ENCODE data around the gene C1orf35. TPM values are rescaled to one million over a fixed set of nuclear protein-coding genes. Genes with fewer than 3 reads are reported as not detected.

C1orf35 gene
- total and polyA plus RNA-seq, 4 donors: 4.0 to 7.5 (median 6.4) TPM

DNA sequence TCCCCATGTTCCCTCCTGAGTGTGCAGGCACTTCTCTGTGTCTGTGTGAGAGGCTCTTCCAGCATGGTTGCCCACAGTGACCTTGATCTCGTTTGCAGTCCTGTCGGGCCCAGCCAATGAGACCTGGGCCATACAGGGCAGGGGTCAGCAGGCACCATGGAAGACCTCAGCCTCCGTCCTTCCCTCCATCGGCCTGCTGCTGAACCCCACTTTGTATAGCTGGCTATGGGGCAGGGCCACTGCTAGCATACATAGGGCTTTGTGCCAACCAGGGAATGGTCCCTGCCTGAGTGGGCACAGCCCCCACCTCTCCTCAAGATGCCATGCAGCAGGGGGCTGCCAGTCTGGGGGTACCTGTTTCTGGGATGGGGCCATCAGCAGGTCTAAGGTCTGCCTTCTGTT is 3.8 kb downstream of the C1orf35 start:
- no peak overlapping the region for H3K4me3 ChIP-seq (ENCODE audit: low read depth in 1 of 3, low read length in 3 of 3)
- no peak overlapping the region for H3K27ac ChIP-seq (ENCODE audit: low read depth in 1 of 2, low read length in 2 of 2)
- H3K4me1 ChIP-seq (ENCODE audit: control insufficient read depth in 4 of 4, insufficient read depth in 4 of 4, low read length in 3 of 4): peaks cover 8 to 35% (median 20%) of the 10 kb centered on the region in 4 donors
- no peak overlapping the region for H3K9ac ChIP-seq (ENCODE audit: low read depth in 1 of 2, low read length in 2 of 2)
- 64% methylated on average over 4 of the region's 4 CpGs for WGBS
- H3K36me3 ChIP-seq (ENCODE audit: control insufficient read depth in 4 of 4, insufficient read depth in 3 of 4, low read depth in 1 of 4, low read length in 3 of 4): peaks cover 9 to 31% (median 23%) of the 10 kb centered on the region in 4 donors
- DNase-seq (ENCODE audit: low spot score): no peak
- H3K27me3 ChIP-seq (ENCODE audit: control insufficient read depth in 4 of 4, insufficient read depth in 4 of 4, low read length in 3 of 4): no peaks in the 10 kb centered on the region
- no peak for TF ChIP-seq CTCF (IDR thresholded peaks at IDR 0.05; ENCODE audit: low read depth, low read length, missing input control)
- TF ChIP-seq, protein P1, sequence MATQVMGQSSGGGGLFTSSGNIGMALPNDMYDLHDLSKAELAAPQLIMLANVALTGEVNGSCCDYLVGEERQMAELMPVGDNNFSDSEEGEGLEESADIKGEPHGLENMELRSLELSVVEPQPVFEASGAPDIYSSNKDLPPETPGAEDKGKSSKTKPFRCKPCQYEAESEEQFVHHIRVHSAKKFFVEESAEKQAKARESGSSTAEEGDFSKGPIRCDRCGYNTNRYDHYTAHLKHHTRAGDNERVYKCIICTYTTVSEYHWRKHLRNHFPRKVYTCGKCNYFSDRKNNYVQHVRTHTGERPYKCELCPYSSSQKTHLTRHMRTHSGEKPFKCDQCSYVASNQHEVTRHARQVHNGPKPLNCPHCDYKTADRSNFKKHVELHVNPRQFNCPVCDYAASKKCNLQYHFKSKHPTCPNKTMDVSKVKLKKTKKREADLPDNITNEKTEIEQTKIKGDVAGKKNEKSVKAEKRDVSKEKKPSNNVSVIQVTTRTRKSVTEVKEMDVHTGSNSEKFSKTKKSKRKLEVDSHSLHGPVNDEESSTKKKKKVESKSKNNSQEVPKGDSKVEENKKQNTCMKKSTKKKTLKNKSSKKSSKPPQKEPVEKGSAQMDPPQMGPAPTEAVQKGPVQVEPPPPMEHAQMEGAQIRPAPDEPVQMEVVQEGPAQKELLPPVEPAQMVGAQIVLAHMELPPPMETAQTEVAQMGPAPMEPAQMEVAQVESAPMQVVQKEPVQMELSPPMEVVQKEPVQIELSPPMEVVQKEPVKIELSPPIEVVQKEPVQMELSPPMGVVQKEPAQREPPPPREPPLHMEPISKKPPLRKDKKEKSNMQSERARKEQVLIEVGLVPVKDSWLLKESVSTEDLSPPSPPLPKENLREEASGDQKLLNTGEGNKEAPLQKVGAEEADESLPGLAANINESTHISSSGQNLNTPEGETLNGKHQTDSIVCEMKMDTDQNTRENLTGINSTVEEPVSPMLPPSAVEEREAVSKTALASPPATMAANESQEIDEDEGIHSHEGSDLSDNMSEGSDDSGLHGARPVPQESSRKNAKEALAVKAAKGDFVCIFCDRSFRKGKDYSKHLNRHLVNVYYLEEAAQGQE (IDR thresholded peaks at IDR 0.05): no peak
- no peak for TF ChIP-seq FOXA2 (IDR thresholded peaks at IDR 0.05)
- TF ChIP-seq FOXA1 (IDR thresholded peaks at IDR 0.05): no peak
- no peak for TF ChIP-seq SP1 (IDR thresholded peaks at IDR 0.05)
- TF ChIP-seq, protein P2, sequence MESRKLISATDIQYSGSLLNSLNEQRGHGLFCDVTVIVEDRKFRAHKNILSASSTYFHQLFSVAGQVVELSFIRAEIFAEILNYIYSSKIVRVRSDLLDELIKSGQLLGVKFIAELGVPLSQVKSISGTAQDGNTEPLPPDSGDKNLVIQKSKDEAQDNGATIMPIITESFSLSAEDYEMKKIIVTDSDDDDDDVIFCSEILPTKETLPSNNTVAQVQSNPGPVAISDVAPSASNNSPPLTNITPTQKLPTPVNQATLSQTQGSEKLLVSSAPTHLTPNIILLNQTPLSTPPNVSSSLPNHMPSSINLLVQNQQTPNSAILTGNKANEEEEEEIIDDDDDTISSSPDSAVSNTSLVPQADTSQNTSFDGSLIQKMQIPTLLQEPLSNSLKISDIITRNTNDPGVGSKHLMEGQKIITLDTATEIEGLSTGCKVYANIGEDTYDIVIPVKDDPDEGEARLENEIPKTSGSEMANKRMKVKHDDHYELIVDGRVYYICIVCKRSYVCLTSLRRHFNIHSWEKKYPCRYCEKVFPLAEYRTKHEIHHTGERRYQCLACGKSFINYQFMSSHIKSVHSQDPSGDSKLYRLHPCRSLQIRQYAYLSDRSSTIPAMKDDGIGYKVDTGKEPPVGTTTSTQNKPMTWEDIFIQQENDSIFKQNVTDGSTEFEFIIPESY (IDR thresholded peaks at IDR 0.05): no peak
- no peak for TF ChIP-seq RAD21 (IDR thresholded peaks at IDR 0.05)
- no peak for TF ChIP-seq RXRA (IDR thresholded peaks at IDR 0.05)
- TF ChIP-seq JUND (IDR thresholded peaks at IDR 0.05): no peak
- no peak for TF ChIP-seq YY1 (IDR thresholded peaks at IDR 0.05)
- TF ChIP-seq HNF4G (IDR thresholded peaks at IDR 0.05): no peak
- TF ChIP-seq MAX (IDR thresholded peaks at IDR 0.05): no peak
- H3K9me3 ChIP-seq (ENCODE audit: control insufficient read depth in 4 of 4, low read length in 3 of 4): peaks cover 0 to 7% (median 3%) of the 10 kb centered on the region in 4 donors

DNA sequence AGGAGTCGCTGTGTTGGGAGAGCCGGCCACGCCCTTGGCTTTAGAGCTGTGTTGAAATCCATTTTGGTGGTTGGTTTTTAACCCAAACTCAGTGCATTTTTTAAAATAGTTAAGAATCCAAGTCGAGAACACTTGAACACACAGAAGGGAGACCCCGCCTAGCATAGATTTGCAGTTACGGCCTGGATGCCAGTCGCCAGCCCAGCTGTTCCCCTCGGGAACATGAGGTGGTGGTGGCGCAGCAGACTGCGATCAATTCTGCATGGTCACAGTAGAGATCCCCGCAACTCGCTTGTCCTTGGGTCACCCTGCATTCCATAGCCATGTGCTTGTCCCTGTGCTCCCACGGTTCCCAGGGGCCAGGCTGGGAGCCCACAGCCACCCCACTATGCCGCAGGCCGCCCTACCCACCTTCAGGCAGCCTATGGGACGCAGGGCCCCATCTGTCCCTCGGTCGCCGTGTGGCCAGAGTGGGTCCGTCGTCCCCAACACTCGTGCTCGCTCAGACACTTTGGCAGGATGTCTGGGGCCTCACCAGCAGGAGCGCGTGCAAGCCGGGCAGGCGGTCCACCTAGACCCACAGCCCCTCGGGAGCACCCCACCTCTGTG is 4.7 kb downstream of the C1orf35 start:
- Histone ChIP-seq H3K4me1 (ENCODE audit: control insufficient read depth in 4 of 4, insufficient read depth in 4 of 4, low read length in 3 of 4) (peaks cover 8 to 26% (median 12%) of the 10 kb centered on the region in 4 donors), H3K36me3 (ENCODE audit: control insufficient read depth in 4 of 4, insufficient read depth in 3 of 4, low read depth in 1 of 4, low read length in 3 of 4) (peaks cover 9 to 31% (median 23%) of the 10 kb centered on the region in 4 donors), H3K9me3 (ENCODE audit: control insufficient read depth in 4 of 4, low read length in 3 of 4) (peaks cover 0 to 12% (median 7%) of the 10 kb centered on the region in 4 donors), H3K9ac (ENCODE audit: low read depth in 1 of 2, low read length in 2 of 2) (no peak overlapping the region), H3K27ac (ENCODE audit: low read depth in 1 of 2, low read length in 2 of 2) (no peak overlapping the region), H3K27me3 (ENCODE audit: control insufficient read depth in 4 of 4, insufficient read depth in 4 of 4, low read length in 3 of 4) (no peaks in the 10 kb centered on the region), H3K4me3 (ENCODE audit: low read depth in 1 of 3, low read length in 3 of 3) (no peak overlapping the region)
- WGBS: 96% methylated on average over 28 of the region's 28 CpGs
- DNase-seq (ENCODE audit: low spot score): no peak
- TF ChIP-seq, protein P2 (IDR thresholded peaks at IDR 0.05): no peak
- TF ChIP-seq FOXA2 (IDR thresholded peaks at IDR 0.05) (no peak), NR2F2 (IDR thresholded peaks at IDR 0.05) (no peak), GABPA (IDR thresholded peaks at IDR 0.05 in 1 of 2, conservative IDR thresholded peaks at IDR 0.05 in 1 of 2) (no peak), FOXA1 (IDR thresholded peaks at IDR 0.05) (no peak), TAF1 (conservative IDR thresholded peaks at IDR 0.05) (no peak), MAX (IDR thresholded peaks at IDR 0.05) (no peak), RXRA (IDR thresholded peaks at IDR 0.05) (no peak), SP1 (IDR thresholded peaks at IDR 0.05) (no peak), YY1 (IDR thresholded peaks at IDR 0.05) (no peak), EGR1 (IDR thresholded peaks at IDR 0.05; ENCODE audit: low read depth in 2 of 2) (no peak), RAD21 (IDR thresholded peaks at IDR 0.05) (no peak), HNF4A (conservative IDR thresholded peaks at IDR 0.05) (no peak), HNF4G (IDR thresholded peaks at IDR 0.05) (no peak), JUND (IDR thresholded peaks at IDR 0.05) (no peak)
- TF ChIP-seq, protein P1 (IDR thresholded peaks at IDR 0.05): no peak

All from liver (tissue), 9 donors.